GM12892 (cell line): ENCODE measurements around the gene TBL1X. TPM values are rescaled to one million over a fixed set of nuclear protein-coding genes. Genes with fewer than 3 reads are reported as not detected.
"Not testable (repeated sequence)": the region's sequence is repeated elsewhere in the genome, so short reads cannot be mapped to it uniquely, and the experiment has no call there.

Experiments used
- DNase-seq: peaks from one replicate; pipeline ENCODE4 v3.0.0; 2011; ENCODE audit not compliant: insufficient read length
- FAIRE-seq: peaks from 2 replicates; lab custom pipeline; 2011; peaks lifted over from hg19 to GRCh38; lab: Jason Lieb, UNC
- POLR2A ChIP-seq: IDR thresholded peaks from 2 replicates; pipeline ENCODE4 v1.6.1; 2011; ENCODE audit warnings: low read depth, low read length, control low read depth
- POLR2AphosphoS5 ChIP-seq: IDR thresholded peaks from 2 replicates; pipeline ENCODE4 v1.6.1; 2011; ENCODE audit warnings: low read depth, low read length, control low read depth
- TAF1 ChIP-seq: IDR thresholded peaks from 2 replicates; pipeline ENCODE4 v1.6.1; 2011; ENCODE audit warnings: low read depth, mild to moderate bottlenecking, control low read depth, low read length, borderline replicate concordance
- polyA plus RNA-seq: library from polyadenylated mRNA; unstranded; fragments of >200 nt; gene quantifications from one replicate; pipeline ENCODE4 v1.2.1, GENCODE V29; 2012; ENCODE audit warnings: missing spikeins, inconsistent platforms; ENCODE audit not compliant: missing spikeins

TBL1X gene
- polyA plus RNA-seq: 5.4 TPM

DNA sequence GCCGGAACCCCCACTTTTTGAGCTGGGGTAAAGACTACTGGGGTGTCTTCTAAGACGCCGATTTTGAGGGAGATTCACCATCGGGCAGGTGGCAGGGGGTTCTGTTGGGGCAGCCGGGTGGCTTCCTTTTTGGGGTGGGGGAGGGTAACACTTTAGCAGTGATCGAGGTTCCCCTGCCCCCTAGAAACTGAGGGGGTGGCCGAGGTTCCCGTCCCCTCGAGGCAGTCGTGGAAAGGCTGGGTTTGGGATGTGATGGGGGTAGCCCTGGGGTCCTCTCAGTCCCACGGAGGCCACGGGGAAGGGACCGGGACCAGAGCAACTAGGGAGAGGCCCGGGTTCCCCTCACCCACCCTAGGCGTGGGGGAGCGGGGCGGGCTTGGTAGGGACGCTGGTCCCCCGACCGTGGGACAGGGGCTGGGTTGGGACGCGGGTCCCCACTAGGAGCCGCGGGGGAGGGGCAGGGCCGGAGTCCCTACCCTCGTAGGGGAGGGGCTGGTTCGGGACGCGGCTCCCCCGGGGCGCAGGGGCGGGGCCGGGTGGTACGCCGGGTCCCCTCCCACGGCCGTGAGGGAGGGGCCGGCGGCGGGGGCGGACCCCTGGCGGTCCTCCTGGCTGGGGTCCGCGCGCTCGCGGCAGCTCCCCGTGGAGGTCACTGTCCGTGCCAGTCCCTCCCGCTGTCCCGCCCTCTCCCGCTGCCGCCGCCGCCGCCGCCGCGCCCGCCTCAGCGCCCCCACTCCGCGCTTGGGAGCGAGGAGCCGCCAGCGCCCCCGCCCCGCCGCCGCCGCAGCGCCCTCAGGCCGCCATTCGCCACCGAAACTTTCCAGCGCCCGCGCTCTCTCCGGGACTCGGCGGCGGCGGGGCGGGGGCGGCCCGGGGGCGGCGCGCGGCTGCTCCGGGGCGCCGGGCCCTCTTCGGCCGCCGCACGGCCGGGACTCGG is at the start of gene TBL1X:
TSS of gene TBL1X (plus strand) at position 624 of the 937 bp plus-strand sequence. CDS start 188,529 bp downstream, outside the sequence.
- FAIRE-seq (peak; percentile 48), DNase-seq (peak; percentile 44)
- TF ChIP-seq TAF1: no peak
- no peak for TF ChIP-seq POLR2A
- TF ChIP-seq POLR2AphosphoS5: no peak

DNA sequence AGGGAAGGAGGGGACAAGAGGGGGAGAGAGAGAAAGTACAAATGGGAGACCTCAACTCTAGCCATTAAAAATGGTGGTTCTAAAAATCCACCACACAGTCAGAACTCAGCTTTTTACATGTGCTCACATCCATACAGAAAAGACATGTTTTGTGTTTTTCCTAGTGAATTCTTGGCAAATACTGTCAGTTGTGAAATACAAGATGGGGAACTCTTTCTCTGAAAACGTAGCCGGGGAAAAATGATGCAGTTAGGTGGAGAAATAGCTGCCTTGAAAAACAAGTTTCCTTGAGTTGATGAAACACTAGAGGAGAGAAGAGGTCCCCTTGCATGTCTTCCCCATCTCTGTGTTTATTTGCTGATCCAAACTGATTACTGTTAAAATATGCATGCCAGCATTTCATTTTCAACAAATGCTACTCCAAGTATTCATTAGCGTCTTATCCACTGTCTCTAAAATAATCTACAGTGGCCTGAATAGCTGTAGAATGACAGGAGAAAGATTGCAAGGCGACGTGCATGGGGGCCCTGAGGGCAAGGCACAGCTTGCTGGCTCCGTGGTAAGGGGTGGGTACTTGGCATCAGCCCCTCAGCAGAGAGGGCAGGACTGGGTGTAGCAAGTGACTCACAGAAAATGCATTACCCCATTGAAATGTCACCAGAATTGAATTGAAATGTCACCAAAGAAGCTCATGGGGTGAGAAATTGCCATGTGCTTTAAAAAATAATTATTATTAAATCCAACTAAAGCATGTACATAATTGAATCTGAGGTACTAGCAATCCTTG is 48.1 kb upstream of the TBL1X start:
- FAIRE-seq (no peak), DNase-seq (no peak)
- TF ChIP-seq POLR2A: no peak
- TF ChIP-seq POLR2AphosphoS5: no peak
- no peak for TF ChIP-seq TAF1

DNA sequence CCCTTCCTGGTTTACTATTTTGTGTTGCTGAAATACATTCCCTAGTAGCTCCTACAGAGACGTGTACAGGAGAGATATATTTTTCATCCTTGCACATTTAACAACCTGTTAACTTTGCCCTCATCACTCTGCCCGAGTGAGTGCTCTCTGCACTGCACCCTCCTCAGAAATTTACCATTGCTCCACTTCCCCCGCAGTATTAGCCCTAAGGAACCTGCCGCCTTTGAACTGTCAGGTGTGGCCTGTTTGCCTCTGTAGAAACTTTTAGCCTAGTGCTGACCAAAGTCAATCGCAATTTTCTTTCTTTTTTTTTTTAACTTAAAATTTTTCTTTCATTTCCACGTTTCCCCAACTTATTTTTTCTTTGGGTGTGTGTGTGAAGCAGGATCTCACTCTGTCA is 46.6 kb upstream of the TBL1X start:
- DNase-seq: no peak
- FAIRE-seq: no peak
- no peak for TF ChIP-seq POLR2AphosphoS5
- no peak for TF ChIP-seq POLR2A
- no peak for TF ChIP-seq TAF1

DNA sequence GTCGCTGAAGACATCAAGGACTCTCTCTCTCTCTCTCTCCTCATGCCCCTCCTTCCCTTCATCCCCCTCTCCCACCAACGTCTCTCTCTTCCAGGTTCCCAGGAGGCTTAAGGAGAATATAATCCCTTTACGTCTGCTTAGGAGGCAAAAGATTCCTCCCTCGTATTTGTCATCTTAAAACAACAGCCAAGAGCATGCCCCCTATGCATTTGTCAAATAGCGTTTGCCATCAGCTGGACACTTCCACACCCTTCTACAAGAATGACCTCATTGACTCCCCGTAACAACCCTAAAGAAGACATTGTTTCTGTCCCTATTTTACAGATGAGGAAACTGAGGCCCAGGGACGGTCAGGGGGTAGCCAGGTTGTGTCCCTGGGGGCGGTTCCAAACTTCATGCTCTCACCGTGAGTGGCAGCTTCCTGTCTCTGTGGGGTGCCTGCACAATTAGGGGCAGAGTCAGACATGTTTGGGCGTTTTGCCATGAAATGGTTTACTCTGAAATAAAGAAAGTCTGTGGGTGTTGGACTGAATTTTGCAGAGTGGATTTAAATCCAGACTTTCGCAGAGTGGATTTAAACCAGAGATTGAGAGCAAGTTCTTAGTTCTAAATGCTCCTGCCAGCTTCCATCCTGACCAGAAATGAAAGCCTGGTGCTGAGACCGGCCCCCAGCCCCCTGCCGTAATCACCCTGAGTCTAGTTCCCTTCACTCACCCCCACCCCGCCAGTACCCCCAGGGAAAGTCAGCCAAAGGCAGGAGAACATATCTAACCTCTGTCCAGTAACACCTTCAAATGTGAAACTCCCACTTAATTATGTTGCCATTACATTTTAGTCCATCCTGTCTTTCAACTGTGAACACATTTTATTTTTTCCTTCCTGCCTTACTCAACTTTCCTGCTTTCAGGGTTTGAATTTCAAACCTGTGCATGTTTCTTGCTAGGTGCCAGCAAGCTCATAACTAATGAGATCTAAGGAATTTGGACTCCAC is 44.3 kb upstream of the TBL1X start:
- FAIRE-seq (no peak), DNase-seq (no peak)
- TF ChIP-seq POLR2A: no peak

DNA sequence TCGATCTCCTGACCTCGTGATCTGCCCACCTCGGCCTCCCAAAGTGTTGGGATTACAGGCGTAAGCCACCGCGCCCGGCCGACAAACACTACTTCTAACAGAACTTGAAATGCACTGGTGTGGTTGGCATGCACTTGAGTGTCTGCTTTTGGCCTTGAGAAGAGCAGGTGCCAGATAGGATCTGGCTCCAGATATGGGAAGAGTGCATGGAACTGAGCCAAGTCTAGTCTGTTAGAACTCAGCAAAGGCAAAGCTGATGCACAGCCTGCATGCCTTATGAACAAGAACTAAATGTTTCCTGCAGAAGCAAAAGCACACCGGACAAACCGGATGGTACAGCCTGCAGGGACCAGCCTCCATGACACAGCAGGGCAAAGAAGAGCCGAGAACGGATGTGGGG is 35.1 kb upstream of the TBL1X start:
- no peak for TF ChIP-seq POLR2A
- no peak for TF ChIP-seq TAF1
- TF ChIP-seq POLR2AphosphoS5: no peak
- DNase-seq (no peak), FAIRE-seq (no peak)

DNA sequence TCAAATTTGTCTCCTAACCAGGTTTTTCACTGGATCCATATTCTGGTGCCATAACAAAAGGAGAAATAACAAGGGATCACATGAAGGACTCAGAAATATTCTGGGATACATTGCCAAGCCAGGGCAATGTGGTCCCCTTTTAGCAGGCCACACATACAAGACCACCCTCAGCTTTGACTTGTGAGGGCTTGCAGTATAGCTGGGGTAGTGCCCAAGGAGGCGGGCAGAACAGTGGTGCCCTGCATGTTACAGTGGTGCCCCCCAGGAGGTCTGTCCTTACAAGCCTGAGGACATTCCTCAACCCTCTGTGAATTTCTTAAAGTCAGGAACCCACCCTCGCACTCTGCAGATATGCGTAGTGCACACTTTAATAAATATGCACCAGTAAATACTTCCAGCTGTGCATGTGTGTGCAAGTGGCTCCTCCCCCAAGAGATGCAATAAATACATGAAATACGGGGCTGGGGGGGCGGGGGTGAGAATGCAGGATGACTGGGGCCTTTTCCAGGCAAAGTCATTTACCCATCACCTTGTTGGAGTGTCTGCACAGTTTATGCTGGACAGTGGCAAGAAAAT is 34.4 kb upstream of the TBL1X start:
- no peak for TF ChIP-seq POLR2A
- no peak for TF ChIP-seq TAF1
- no peak for TF ChIP-seq POLR2AphosphoS5
- FAIRE-seq (no peak), DNase-seq (no peak)

DNA sequence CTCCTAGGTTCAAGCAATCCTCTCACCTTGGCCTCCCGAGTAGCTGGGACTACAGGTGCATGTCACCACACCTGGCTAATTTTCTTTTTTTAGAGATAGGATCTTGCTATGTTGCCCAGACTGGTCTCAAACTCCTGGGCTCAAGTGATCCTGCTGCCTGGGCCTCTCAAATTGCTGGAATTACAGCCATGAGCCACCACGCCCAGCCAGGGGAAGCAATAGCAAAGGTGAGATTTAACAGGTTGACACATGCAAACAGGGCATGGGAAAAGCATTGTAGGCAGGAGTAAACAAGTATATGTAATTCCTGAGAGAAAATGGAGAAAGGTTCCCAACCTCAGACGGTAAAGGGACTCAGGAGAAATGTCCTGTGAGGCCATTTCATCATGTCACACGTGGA is 33.6 kb upstream of the TBL1X start:
- FAIRE-seq (no peak), DNase-seq (no peak)
- TF ChIP-seq TAF1 (no peak), POLR2AphosphoS5 (no peak), POLR2A (no peak)

DNA sequence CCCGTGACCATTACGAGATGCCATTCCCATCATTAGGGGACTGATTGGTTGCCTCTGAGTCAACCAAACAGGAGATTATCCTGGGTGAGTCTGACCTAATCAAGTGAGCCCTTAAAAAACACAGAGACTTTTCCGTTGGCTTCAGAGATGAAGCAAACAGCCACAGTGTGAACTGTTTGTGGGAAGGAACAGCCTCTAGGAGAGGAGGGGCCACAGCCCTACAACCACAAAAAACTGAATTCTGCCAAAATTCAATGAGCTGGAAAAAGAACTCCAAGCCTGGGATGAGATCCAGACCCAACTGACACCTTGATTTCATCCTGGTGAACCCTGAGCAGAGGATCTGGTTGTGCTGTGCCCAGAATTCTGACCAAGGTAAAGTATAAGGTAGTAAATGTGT is 31.3 kb upstream of the TBL1X start:
- FAIRE-seq (no peak), DNase-seq (no peak)
- TF ChIP-seq POLR2AphosphoS5 (no peak), POLR2A (no peak), TAF1 (no peak)

DNA sequence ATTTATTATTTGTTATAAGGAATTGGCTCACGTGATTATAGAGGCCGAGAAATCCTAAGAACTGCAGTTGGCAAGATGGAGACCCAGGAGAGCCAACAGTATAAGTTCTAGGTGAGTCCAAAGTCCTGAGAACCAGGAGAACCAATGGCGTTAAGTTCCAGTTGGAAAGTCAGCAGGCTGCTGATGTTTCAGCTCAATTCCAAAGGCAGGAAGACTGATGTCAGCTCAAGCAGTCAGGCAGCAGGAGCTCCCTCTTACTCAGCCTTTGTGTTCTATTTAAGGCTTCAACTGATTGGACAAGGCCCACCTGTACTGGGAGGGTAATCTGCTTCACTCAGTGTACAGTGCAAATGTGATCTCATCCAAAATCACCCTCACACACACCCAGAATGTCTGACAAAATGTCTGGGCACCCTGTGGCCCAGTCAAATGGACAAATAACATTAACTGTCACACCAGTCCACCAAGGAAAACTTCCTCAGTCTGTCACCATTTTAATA is 30.8 kb upstream of the TBL1X start:
- FAIRE-seq: peak; percentile 30
- DNase-seq: no peak
- TF ChIP-seq TAF1 (no peak), POLR2A (no peak), POLR2AphosphoS5 (no peak)

DNA sequence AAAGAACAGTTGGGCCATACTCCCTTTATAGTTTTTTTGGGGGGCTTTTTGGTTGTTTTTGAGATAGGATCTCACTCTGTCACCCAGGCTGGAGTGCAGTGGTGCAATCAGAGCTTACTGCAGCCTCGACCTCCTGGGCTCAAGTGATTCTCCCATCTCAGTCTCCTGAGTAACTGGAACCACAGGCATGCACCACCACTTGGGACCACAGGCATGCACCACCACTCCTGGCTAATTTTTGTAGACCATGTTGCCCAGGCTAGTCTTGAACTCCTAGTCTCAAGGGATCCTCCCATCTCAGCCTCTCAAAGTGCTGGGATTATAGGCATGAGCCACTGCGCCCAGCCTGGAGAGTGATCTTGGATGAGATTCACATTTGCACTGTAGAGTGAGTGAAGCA is 29.8 kb upstream of the TBL1X start:
- not testable (repeated sequence) for FAIRE-seq, DNase-seq

DNA sequence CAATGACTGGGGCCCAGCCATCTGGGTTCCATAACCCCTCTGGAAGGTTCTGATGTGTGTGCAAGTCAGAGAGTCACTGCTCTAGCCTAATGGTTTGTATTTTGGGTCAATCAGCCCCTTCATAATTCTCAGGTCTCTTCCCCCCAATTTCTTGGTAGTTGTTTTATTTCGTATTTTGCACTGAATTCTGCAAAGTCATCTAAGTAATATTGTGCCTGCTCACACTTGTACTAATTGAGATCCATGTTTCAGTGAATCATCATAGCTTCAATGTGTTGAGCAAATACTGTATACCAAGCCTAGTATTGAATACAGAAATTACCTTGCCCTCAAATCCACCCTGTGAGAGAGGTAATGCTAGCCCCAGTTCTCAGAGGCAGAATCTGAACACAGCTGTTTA is 28.0 kb upstream of the TBL1X start:
- FAIRE-seq (no peak), DNase-seq (no peak)
- no peak for TF ChIP-seq TAF1
- no peak for TF ChIP-seq POLR2AphosphoS5
- no peak for TF ChIP-seq POLR2A
